ENCODE results near the gene CACNA2D3.

DNA sequence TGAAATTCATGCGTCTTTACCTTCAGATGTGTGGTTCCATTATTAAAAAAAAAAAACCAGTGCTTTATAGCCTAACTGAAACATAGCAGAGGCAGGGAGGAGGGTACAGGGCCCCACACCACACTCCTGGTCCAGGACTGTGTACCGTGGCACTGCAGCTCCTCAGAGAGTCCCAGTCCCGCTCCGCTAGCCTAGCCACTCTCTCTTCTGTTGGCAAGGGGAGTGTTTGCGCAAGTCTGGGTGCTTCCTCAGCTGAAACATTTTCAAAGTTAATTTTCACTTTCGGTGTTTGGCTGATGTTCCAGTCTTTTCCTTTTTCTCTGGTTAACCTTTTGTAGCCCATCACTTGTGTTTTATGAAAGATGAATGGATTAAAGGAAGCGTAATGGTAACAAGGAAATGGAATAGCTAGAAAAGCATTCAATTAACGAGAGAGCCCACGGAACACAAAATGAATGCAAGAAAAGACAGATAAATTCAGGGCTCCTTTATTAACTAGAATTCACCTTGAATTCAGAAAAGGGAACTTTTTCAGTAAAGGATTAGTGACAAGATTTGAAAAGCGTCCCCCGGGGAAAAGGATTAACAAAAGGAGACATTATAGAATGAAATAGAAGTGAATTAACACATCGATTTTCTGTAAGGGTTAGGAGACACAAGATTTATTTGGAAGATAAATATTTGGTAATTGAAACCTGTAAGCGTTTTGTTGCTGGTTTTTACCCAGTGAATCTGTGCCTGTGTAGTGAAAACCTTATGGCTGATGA, 177.0 kb downstream of the CACNA2D3 start:
- TF ChIP-seq PAX5 (IDR thresholded peaks at IDR 0.05; ENCODE audit: insufficient read depth, low read length, severe bottlenecking) (no peak), TAF1 (IDR thresholded peaks at IDR 0.05; ENCODE audit: low read depth, low read length) (no peak), POLR2A (IDR thresholded peaks at IDR 0.05; ENCODE audit: low read depth, low read length) (no peak), POLR2AphosphoS5 (IDR thresholded peaks at IDR 0.05; ENCODE audit: low read depth, low read length) (no peak), SPI1 (IDR thresholded peaks at IDR 0.05; ENCODE audit: low read depth, low read length) (no peak), POU2F2 (IDR thresholded peaks at IDR 0.05; ENCODE audit: low read depth, low read length) (no peak)

Measured in GM12891 (cell line).